OCI-LY3 (cell line): ENCODE measurements around the gene DNM1.

Source experiments
- H2AFZ ChIP-seq: fragments of 200-600, 300-600 bp; shearing (Covaris generic); 2 replicates; pipeline ENCODE4 v1.6.0; 2014; ENCODE audit warnings: antibody characterized with exemption, low read depth, low read length
- H3K27ac ChIP-seq: fragments of 200-600, 300-600 bp; sonication (generic); 2 replicates; pipeline ENCODE4 v1.5.1; 2014; ENCODE audit warnings: mild to moderate bottlenecking, low read length, moderate library complexity, mixed read lengths
- H3K27me3 ChIP-seq: fragments of 200-600, 300-600 bp; sonication (generic); 2 replicates; pipeline ENCODE4 v1.6.1; 2014; ENCODE audit warnings: low read depth, low read length, mixed read lengths
- H3K36me3 ChIP-seq: fragments of 200-600, 300-600 bp; sonication (generic); replicated peaks from 2 replicates; pipeline ENCODE3; 2014; ENCODE audit warnings: low read depth, low read length, mixed read lengths
- H3K4me1 ChIP-seq: fragments of 300-600, 200-600 bp; sonication (generic); 2 replicates; pipeline ENCODE4 v1.6.1; 2014; ENCODE audit warnings: low read length, mixed read lengths
- H3K4me2 ChIP-seq: fragments of 200-600, 300-600 bp; sonication (generic); 2 replicates; pipeline ENCODE4 v1.6.1; 2014; ENCODE audit warnings: low read length, mixed read lengths
- H3K4me3 ChIP-seq: fragments of 300-600, 200-600 bp; sonication (generic); 2 replicates; pipeline ENCODE4 v1.5.1; 2014; ENCODE audit warnings: antibody characterized with exemption, mild to moderate bottlenecking, low read length, moderate library complexity
- H3K79me2 ChIP-seq: fragments of 300-600, 200-600 bp; shearing (Covaris generic); 2 replicates; pipeline ENCODE4 v1.6.1; 2014; ENCODE audit warnings: mild to moderate bottlenecking, low read length, mixed read lengths
- H3K9ac ChIP-seq: fragments of 300-600, 200-600 bp; shearing (Covaris generic); 2 replicates; pipeline ENCODE4 v1.6.0; 2014; ENCODE audit warnings: mild to moderate bottlenecking, low read length, moderate library complexity
- H3K9me3 ChIP-seq: fragments of 200-600, 300-600 bp; shearing (Covaris generic); 2 replicates; pipeline ENCODE4 v1.6.1; 2014; ENCODE audit warnings: low read length, mixed read lengths; ENCODE audit not compliant: insufficient read depth
- H4K20me1 ChIP-seq: fragments of 200-600, 300-600 bp; sonication (generic); 2 replicates; pipeline ENCODE4 v1.6.1; 2016; ENCODE audit warnings: low read length, mixed read lengths; ENCODE audit not compliant: insufficient read depth
- EZH2phosphoT487 ChIP-seq: fragments of 200-600 bp; shearing (Covaris generic); IDR thresholded peaks from 2 replicates; pipeline ENCODE4 v1.6.1; 2018; ENCODE audit warnings: antibody characterized with exemption, mixed run types, low read depth
- TF ChIP-seq, protein P1 (sequence below): fragments of 200-600, 300-600 bp; sonication (generic); IDR thresholded peaks from 2 replicates; pipeline ENCODE4 v1.5.1; 2014; ENCODE audit warnings: antibody characterized with exemption, low read length, low read depth

DNM1 gene

DNA sequence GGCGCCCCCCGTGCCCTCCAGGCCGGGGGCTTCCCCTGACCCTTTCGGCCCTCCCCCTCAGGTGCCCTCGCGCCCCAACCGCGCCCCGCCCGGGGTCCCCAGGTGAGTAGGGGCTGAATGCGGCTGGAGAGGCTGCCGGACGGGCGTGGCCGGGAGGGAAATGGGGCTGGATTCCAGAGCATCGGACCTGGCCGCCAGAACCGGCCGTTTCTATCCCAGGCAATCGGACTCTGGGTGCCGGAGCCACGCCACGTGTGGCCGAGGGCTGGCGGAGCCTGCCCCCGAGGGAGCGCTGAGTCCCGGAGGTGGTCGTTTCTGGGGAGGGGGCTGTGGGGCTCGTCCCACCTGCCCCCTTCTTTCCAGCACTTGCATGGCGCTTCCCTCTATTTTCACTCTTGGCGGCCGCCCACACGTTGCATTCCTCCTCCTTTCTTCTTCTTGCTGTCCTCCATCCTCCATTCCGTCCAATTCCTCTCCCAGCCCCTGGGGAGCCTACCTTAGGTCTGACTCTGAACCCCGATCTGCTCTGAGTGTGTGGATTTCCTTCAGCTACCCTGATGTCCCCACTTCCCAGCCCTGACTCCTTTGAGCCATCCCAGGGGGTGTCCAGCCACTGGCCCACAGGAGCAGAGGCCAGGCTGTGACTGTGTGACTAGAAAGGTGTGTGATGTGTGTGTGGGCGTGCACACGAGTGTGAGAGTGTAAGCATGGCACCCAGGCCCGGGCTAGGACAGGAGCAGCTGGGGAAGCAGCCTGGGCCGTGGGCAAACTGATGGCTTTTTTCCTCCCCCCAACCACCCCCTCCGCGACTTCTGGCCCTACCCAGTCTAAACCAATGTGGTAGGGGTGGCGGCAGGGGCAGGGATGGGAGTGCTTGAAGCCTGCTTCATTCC, 47.9 kb downstream of the DNM1 start:
- Histone ChIP-seq H3K27ac (no peak overlapping the region), H2AFZ (no peak overlapping the region), H3K4me1 (no peaks in the 10 kb centered on the region)

GRCh38 chr9:128251732-128252100, 48.5 kb downstream of the DNM1 start:
- Histone ChIP-seq H4K20me1 (no peaks in the 10 kb centered on the region), H3K79me2 (no peaks in the 10 kb centered on the region), H3K4me1 (no peaks in the 10 kb centered on the region), H3K27ac (no peak overlapping the region), H3K4me2 (no peak overlapping the region), H3K27me3 (peaks cover 18% of the 10 kb centered on the region), H3K9me3 (no peaks in the 10 kb centered on the region), H3K9ac (no peak overlapping the region), H2AFZ (no peak overlapping the region), H3K36me3 (no peaks in the 10 kb centered on the region), H3K4me3 (no peak overlapping the region)
- TF ChIP-seq EZH2phosphoT487 = no peak
- TF ChIP-seq, protein P1, sequence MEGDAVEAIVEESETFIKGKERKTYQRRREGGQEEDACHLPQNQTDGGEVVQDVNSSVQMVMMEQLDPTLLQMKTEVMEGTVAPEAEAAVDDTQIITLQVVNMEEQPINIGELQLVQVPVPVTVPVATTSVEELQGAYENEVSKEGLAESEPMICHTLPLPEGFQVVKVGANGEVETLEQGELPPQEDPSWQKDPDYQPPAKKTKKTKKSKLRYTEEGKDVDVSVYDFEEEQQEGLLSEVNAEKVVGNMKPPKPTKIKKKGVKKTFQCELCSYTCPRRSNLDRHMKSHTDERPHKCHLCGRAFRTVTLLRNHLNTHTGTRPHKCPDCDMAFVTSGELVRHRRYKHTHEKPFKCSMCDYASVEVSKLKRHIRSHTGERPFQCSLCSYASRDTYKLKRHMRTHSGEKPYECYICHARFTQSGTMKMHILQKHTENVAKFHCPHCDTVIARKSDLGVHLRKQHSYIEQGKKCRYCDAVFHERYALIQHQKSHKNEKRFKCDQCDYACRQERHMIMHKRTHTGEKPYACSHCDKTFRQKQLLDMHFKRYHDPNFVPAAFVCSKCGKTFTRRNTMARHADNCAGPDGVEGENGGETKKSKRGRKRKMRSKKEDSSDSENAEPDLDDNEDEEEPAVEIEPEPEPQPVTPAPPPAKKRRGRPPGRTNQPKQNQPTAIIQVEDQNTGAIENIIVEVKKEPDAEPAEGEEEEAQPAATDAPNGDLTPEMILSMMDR = no peak

More for the DNA sequence above, 47.9 kb downstream of the DNM1 start:
- H3K36me3 ChIP-seq = no peaks in the 10 kb centered on the region
- no peaks in the 10 kb centered on the region for H3K9me3 ChIP-seq
- peaks cover 18% of the 10 kb centered on the region for H3K27me3 ChIP-seq
- TF ChIP-seq, protein P1 = no peak
- no peak for TF ChIP-seq EZH2phosphoT487
- H3K4me3 ChIP-seq = peak overlapping the region; percentile 74
- no peaks in the 10 kb centered on the region for H3K79me2 ChIP-seq
- peak overlapping the region; percentile 35 for H3K4me2 ChIP-seq
- no peak overlapping the region for H3K9ac ChIP-seq
- no peaks in the 10 kb centered on the region for H4K20me1 ChIP-seq

- Histone ChIP-seq H3K9me3 (no peaks in the 10 kb centered on the region), H3K27me3 (peaks cover 18% of the 10 kb centered on the region), H3K9ac (no peak overlapping the region), H3K36me3 (no peaks in the 10 kb centered on the region), H3K4me3 (no peak overlapping the region), H4K20me1 (no peaks in the 10 kb centered on the region), H3K4me1 (no peaks in the 10 kb centered on the region), H2AFZ (no peak overlapping the region), H3K27ac (no peak overlapping the region), H3K79me2 (no peaks in the 10 kb centered on the region), H3K4me2 (peak overlapping the region; percentile 12; the same call in 1 of the 2 replicates)
- TF ChIP-seq, protein P1 = no peak
- no peak for TF ChIP-seq EZH2phosphoT487
These were observed 49.3 kb downstream of the DNM1 start for GRCh38 chr9:128252317-128253139.
